GM19043 (cell line): ENCODE measurements around the gene COA1.
A peak's percentile ranks its signal among the peaks of the same experiment; 100 is the strongest.
"Not testable (repeated sequence)": the region's sequence is repeated elsewhere in the genome, so short reads cannot be mapped to it uniquely, and the experiment has no call there.

Source experiments
- ATAC-seq: cut with Tn5 transposase; IDR thresholded peaks from one replicate; pipeline ENCODE4 v1.9.1; 2021; ENCODE audit warnings: low read depth; ENCODE audit not compliant: unreplicated experiment

Gene COA1

GRCh38 chr7:43609097-43609496 is 120.2 kb downstream of the COA1 start:
- ATAC-seq = no peak

GRCh38 chr7:43604251-43604650 is 125.1 kb downstream of the COA1 start:
- no peak for ATAC-seq

DNA sequence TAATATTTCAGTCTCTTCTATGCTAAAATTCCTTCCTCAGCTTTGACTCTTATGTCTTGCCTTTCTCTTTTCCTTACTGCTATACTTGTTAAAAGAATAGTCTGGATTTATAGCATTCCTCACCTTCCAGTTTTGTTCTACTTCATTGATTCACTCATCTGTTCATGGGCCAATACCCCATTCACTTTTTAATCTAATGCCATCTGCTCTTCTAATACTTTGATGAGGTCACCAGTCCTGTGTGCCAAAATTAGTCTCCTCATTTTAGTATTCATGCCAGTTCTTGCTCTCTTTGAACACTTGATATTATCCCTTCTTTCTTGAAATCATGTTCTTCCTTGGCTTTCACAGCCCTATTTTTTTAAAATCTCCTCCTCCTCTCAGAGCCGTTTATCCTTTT is 127.1 kb downstream of the COA1 start:
- ATAC-seq = no peak

DNA sequence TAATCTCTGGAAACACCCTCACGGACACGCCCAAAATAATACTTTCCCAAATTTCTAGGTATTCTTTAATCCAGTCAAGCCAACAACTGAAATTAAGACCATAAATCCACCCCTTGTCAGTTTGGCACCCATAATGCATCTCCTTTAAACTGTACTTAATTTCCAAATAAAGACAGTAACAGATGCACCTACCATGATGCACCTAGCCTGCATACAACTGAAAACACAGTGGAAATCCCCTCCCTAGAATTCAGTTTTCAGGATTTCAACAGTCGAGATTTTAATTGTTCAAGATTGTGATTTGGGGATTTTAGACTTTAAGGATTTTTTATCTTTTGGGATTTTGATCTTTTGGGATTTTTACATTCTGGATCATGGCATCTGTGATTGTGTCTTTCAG is 129.3 kb downstream of the COA1 start:
- ATAC-seq = no peak

DNA sequence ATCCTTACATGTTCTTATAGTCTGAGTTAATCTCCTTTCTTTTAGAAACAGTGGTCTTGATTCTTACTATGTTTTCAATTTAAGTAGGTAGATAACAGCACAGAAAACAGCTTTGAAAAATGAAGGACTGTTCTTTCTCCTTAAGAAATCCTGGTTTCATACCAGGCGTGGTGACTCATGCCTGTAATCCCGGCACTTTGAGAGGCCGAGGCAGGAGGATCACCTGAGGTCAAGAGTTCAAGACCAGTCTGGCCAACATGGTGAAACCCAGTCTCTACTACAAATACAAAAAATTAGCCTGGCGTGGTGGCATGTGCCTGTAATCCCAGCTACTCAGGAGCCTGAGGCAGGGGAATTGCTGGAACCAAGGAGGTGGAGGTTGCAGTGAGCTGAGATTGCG is 132.9 kb downstream of the COA1 start:
- not testable (repeated sequence) for ATAC-seq

DNA sequence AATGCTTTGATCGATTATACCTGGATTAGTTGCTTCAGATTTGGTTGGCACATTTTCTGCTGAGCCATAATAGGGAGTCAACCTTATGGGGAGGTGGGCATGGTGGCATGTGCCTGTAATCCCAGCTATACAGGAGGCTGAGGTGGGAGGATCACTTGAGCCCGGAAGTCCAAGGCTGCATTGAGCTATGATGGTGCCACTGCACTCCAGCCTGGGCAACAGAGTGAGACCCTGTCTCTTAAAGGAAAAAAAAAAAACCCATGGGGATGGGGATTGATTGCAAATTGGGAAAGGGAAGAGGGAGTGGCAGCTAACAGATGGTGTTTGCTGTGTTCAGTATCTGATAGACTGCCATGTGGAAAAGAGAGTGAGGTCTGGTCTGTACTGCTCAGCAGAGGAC is 135.3 kb downstream of the COA1 start:
- no peak for ATAC-seq

DNA sequence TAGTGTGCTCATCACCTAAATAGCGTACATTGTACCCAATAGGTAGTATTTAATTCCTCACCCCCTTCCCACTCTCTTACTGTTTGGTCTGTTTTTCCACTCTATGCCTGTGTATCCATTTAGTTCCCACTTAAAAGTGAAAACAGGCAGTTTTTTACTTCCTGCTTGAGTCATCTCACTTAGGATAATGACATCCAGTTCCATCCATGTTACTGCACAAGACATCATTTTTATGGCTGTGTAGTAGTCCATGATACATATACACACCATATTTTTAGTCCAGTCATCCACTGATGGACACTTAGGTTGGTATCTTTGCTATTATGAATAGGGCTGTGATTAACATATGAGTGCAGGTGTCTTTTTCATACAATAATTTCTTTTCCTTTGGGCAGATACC is 136.3 kb downstream of the COA1 start:
- no peak for ATAC-seq

DNA sequence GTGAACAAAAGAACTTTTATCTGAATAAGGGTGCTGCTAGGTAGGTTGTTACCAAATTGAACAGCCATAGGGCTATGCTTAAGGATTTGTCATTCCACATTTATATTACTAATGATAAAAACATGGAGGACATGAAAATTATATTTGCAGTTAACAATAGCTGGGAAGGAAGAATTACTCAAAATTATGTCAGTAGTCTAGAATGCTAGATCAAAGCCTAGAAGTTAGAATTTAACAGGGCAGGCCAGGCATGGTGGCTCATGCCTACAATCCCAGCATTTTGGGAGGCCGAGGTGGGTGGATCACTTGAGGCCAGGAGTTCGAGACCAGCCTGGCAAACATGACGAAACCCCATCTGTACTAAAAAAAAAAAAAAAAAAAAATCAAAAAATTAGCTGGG is 137.0 kb downstream of the COA1 start:
- ATAC-seq = no peak

DNA sequence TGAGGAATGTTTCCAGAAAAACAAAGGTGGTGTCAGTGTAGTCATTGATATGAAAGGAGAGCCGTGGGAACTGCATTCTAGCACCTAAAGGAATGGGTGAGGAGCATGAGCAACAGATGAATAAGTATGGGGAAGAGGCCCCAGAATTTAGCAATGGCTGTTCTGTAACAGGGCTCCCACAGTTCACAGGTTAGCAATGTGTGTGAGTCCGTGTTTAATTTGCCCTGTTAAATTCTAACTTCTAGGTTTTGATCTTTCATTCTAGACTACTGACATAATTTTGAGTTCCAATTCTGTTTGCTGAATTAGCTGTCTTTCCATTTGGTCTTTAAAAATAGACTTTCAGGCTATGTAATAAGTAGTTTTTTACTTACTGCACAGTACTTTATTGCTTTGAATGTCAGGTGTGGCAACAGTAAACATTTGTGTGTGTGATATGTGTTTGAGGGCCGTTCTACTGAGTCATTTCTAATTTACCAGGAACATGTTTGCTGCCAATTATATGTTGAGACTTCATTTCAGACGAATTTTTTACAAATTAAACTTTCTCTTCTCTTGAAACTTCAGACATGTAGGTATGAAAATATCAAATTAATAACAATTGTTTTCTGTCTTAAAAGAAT is 137.7 kb downstream of the COA1 start:
- ATAC-seq = no peak

DNA sequence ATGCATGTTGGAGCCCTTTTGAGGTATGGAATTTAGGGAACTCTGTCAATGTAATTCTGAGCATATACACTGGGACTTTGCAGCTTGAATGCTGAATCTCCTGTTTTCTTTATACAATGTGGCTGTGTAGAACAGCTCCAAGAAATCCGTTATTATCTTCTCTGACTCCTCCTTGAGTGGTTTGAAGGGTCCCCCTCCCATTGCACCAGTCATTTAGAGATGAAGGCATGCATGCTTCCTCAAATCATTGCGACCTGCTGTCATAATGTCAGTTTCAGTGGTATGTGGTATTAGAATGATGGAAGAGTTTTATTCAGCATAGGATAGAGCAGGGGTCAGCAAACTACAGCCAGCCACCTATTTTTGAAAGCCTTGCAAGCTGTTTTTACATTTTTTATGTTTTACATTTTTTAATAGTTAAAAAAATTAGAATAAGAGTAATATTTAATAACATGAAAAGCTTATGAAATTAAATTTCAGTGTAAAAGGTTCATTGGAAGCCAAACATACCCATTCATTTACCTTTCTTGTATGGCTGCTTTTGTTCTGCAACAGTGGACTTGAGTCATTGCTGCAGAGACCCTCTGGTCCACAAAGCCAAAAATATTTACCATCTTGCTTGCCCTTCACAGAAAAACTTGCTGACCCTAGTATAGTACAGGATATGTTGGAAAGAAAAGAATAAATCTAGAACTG is 138.3 kb downstream of the COA1 start:
- peak; percentile 67 for ATAC-seq

DNA sequence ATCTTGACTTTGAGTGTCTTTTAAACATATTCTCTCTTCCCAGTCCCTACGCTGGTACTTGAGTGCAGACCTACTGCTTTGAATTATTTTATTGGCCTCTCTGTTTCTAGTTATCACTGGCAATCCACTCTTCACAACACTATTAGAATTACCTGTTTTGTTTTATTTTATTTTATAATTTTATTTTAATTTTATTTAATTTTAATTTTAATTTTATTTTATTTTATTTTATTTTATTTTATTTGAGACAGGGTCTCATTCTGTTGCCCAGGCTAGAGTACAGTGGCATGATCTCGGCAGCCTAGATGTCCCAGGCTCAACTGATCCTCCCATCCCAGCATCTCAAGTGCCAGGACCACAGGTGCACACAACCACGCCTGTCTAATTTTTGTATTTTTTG is 139.6 kb downstream of the COA1 start:
- no peak for ATAC-seq
